Karpas-422 (cell line): Measurements from ENCODE around the gene L3MBTL4. TPM values are rescaled to one million over a fixed set of nuclear protein-coding genes. Genes with fewer than 3 reads are reported as not detected.

ENCODE experiments used
- DNase-seq: peaks from one replicate; pipeline ENCODE4 v3.0.0-alpha.2; 2015
- H2AFZ ChIP-seq: fragments of 200-600 bp; sonication (generic); 2 replicates; pipeline ENCODE4 v1.6.1; 2014; ENCODE audit warnings: antibody characterized with exemption, low read length, mixed read lengths
- H3K27ac ChIP-seq: fragments of 200-600 bp; sonication (generic); 2 replicates; pipeline ENCODE4 v1.5.1; 2014; ENCODE audit warnings: mild to moderate bottlenecking, low read length, moderate library complexity
- H3K27me3 ChIP-seq: fragments of 200-600 bp; sonication (generic); 2 replicates; pipeline ENCODE4 v1.6.1; 2014; ENCODE audit warnings: low read length, mixed read lengths
- H3K36me3 ChIP-seq: fragments of 200-600 bp; sonication (generic); 2 replicates; pipeline ENCODE4 v1.6.1; 2014; ENCODE audit warnings: low read length, mixed read lengths; ENCODE audit not compliant: insufficient read depth
- H3K4me1 ChIP-seq: fragments of 200-600 bp; sonication (generic); 2 replicates; pipeline ENCODE4 v1.6.1; 2014; ENCODE audit warnings: mild to moderate bottlenecking, low read length, mixed read lengths
- H3K4me2 ChIP-seq: fragments of 200-600 bp; sonication (generic); 2 replicates; pipeline ENCODE4 v1.6.1; 2014; ENCODE audit warnings: low read length, low read depth, mild to moderate bottlenecking; ENCODE audit not compliant: poor library complexity, severe bottlenecking
- H3K4me3 ChIP-seq: fragments of 200-600 bp; sonication (generic); 2 replicates; pipeline ENCODE4 v1.5.1; 2014; ENCODE audit warnings: mild to moderate bottlenecking, antibody characterized with exemption, low read length, mixed read lengths
- H3K79me2 ChIP-seq: fragments of 200-600 bp; sonication (generic); 2 replicates; pipeline ENCODE4 v1.6.1; 2014; ENCODE audit warnings: mild to moderate bottlenecking, low read length, mixed read lengths
- H3K9ac ChIP-seq: fragments of 200-600 bp; sonication (generic); 2 replicates; pipeline ENCODE4 v1.6.0; 2014; ENCODE audit warnings: low read length
- H3K9me2 ChIP-seq: fragments of 200-600 bp; sonication (generic), shearing (Covaris generic); replicated peaks from 2 replicates; pipeline ENCODE4 v1.6.0; 2014; ENCODE audit warnings: mild to moderate bottlenecking, low read length, moderate library complexity; ENCODE audit not compliant: insufficient read depth
- H3K9me3 ChIP-seq: fragments of 300-700, 200-600 bp; sonication (generic); 2 replicates; pipeline ENCODE4 v1.6.1; 2014; ENCODE audit warnings: low read length, mixed read lengths
- H4K20me1 ChIP-seq: fragments of 200-600 bp; sonication (generic); 2 replicates; pipeline ENCODE4 v1.6.1; 2014; ENCODE audit warnings: mild to moderate bottlenecking, antibody characterized with exemption, low read length, low read depth; ENCODE audit not compliant: insufficient read depth
- small RNA-seq: library from RNA; depleted of rRNA; stranded (forward); fragments of <200 nt; gene quantifications from one replicate; pipeline ENCODE3, GENCODE V24; 2014
- total RNA-seq: library from RNA; depleted of rRNA; stranded (reverse); fragments of >200 nt; shearing (Covaris generic); gene quantifications from 2 replicates; pipeline ENCODE4 v1.2.3, GENCODE V29; 2014; ENCODE audit warnings: low replicate concordance

Gene L3MBTL4
- total RNA-seq, 1 experiment from 2014 or later, result 15.2 TPM

- Histone ChIP-seq H3K79me2 (no peaks in the 10 kb centered on the region), H3K36me3 (no peaks in the 10 kb centered on the region), H3K4me2 (no peak overlapping the region)
Measured at GRCh38 chr18:5914951-5915350, 499.8 kb downstream of the L3MBTL4 start.

GRCh38 chr18:5914016-5914415 lies 500.7 kb downstream of the L3MBTL4 start:
- no peaks in the 10 kb centered on the region for H3K36me3 ChIP-seq
- H3K79me2 ChIP-seq, result no peaks in the 10 kb centered on the region
- peaks cover 4% of the 10 kb centered on the region; the same call in 1 of the 2 replicates for H3K4me1 ChIP-seq
- no peak overlapping the region for H3K4me2 ChIP-seq
- no peaks in the 10 kb centered on the region for H4K20me1 ChIP-seq
- H3K4me3 ChIP-seq, result no peak overlapping the region
- no peaks in the 10 kb centered on the region for H3K9me3 ChIP-seq
- H3K27me3 ChIP-seq, result no peaks in the 10 kb centered on the region
- H3K9me2 ChIP-seq, result no peaks in the 10 kb centered on the region
- no peak for DNase-seq
- H3K9ac ChIP-seq, result no peak overlapping the region
- no peak overlapping the region for H3K27ac ChIP-seq
- no peak overlapping the region for H2AFZ ChIP-seq

More at GRCh38 chr18:5914951-5915350, 499.8 kb downstream of the L3MBTL4 start:
- Histone ChIP-seq H3K4me3 (no peak overlapping the region), H3K9me2 (no peaks in the 10 kb centered on the region), H3K9me3 (no peaks in the 10 kb centered on the region), H2AFZ (no peak overlapping the region), H3K4me1 (peaks cover 4% of the 10 kb centered on the region; the same call in 1 of the 2 replicates), H3K27me3 (no peaks in the 10 kb centered on the region), H4K20me1 (no peaks in the 10 kb centered on the region), H3K27ac (no peak overlapping the region), H3K9ac (no peak overlapping the region)
- no peak for DNase-seq

GRCh38 chr18:5912566-5912965 lies 502.1 kb downstream of the L3MBTL4 start:
- Histone ChIP-seq H3K36me3 (no peaks in the 10 kb centered on the region), H3K9me2 (no peaks in the 10 kb centered on the region), H3K4me1 (peaks cover 11% of the 10 kb centered on the region), H3K79me2 (no peaks in the 10 kb centered on the region), H4K20me1 (no peaks in the 10 kb centered on the region), H3K9me3 (no peaks in the 10 kb centered on the region), H3K9ac (no peak overlapping the region), H3K4me3 (no peak overlapping the region), H3K4me2 (no peak overlapping the region), H3K27ac (no peak overlapping the region), H2AFZ (no peak overlapping the region), H3K27me3 (no peaks in the 10 kb centered on the region)
- no peak for DNase-seq

GRCh38 chr18:5909125-5909524 lies 505.6 kb downstream of the L3MBTL4 start:
- no peak overlapping the region for H3K27ac ChIP-seq
- H3K4me1 ChIP-seq, result peaks cover 16% of the 10 kb centered on the region
- no peaks in the 10 kb centered on the region for H3K36me3 ChIP-seq
- H3K79me2 ChIP-seq, result no peaks in the 10 kb centered on the region
- no peaks in the 10 kb centered on the region for H3K9me2 ChIP-seq
- H3K9me3 ChIP-seq, result no peaks in the 10 kb centered on the region
- H3K9ac ChIP-seq, result no peak overlapping the region
- H3K4me3 ChIP-seq, result no peak overlapping the region
- no peak for DNase-seq
- no peak overlapping the region for H2AFZ ChIP-seq
- H3K27me3 ChIP-seq, result no peaks in the 10 kb centered on the region
- no peak overlapping the region for H3K4me2 ChIP-seq
- H4K20me1 ChIP-seq, result no peaks in the 10 kb centered on the region

Small RNA genes within 50 kb of the gene (small RNA-seq; reads per million reads assigned to genes)
- gene RNU5F-3P (0.12 reads per million), gene RNU6-349P (not detected)
